H9 (cell line): ENCODE data around the gene DVL3. TPM values are rescaled to one million over a fixed set of nuclear protein-coding genes. Genes with fewer than 3 reads are reported as not detected.

Experiments used
- DNase-seq: peaks from one replicate; pipeline ENCODE4 v3.0.0-alpha.2; 2017
- H2AFZ ChIP-seq: one replicate; pipeline ENCODE4 v1.6.1; 2013; ENCODE audit warnings: mild to moderate bottlenecking, low read length, control low read depth, moderate library complexity
- H2AK5ac ChIP-seq: 2 replicates; pipeline ENCODE4 v1.6.1; 2013; ENCODE audit warnings: low read length, control low read depth, mixed read lengths; ENCODE audit not compliant: insufficient read length
- H2BK120ac ChIP-seq: one replicate; pipeline ENCODE4 v1.6.1; 2013; ENCODE audit warnings: low read depth, mild to moderate bottlenecking, low read length, control low read depth, inconsistent platforms; ENCODE audit not compliant: poor library complexity, severe bottlenecking
- H2BK12ac ChIP-seq: 2 replicates; pipeline ENCODE4 v1.6.1; 2013; ENCODE audit warnings: low read length, control low read depth, mixed read lengths, low read depth; ENCODE audit not compliant: insufficient read length
- H2BK15ac ChIP-seq: 2 replicates; pipeline ENCODE4 v1.6.1; 2013; ENCODE audit warnings: low read depth, low read length, control low read depth
- H2BK20ac ChIP-seq: one replicate; pipeline ENCODE4 v1.6.1; 2013; ENCODE audit warnings: low read depth, mild to moderate bottlenecking, low read length, control low read depth, inconsistent platforms; ENCODE audit not compliant: poor library complexity, severe bottlenecking
- H2BK5ac ChIP-seq: 2 replicates; pipeline ENCODE4 v1.6.1; 2013; ENCODE audit warnings: low read length, control low read depth, mixed read lengths; ENCODE audit not compliant: insufficient read length
- H3K14ac ChIP-seq: 2 replicates; pipeline ENCODE4 v1.6.1; 2013; ENCODE audit warnings: low read length, control low read depth; ENCODE audit not compliant: insufficient read depth
- H3K18ac ChIP-seq: 2 replicates; pipeline ENCODE4 v1.6.1; 2013; ENCODE audit warnings: low read depth, mild to moderate bottlenecking, mixed read lengths, low read length, control low read depth; ENCODE audit not compliant: insufficient read length
- H3K23ac ChIP-seq: 2 replicates; pipeline ENCODE4 v1.6.1; 2013; ENCODE audit warnings: low read length, control low read depth, mixed read lengths, low read depth; ENCODE audit not compliant: insufficient read length
- H3K23me2 ChIP-seq: 2 replicates; pipeline ENCODE4 v1.6.1; 2013; ENCODE audit warnings: low read depth, mild to moderate bottlenecking, mixed read lengths, low read length, control low read depth; ENCODE audit not compliant: insufficient read length, poor library complexity, severe bottlenecking
- H3K27ac ChIP-seq: 2 replicates; pipeline ENCODE4 v1.5.1; 2013; ENCODE audit warnings: low read length, control low read depth, mixed read lengths, low read depth; ENCODE audit not compliant: insufficient read length
- H3K27me3 ChIP-seq: 2 replicates; pipeline ENCODE4 v1.6.1; 2013; ENCODE audit warnings: low read length, control low read depth, inconsistent platforms; ENCODE audit not compliant: insufficient read depth
- H3K4ac ChIP-seq: 2 replicates; pipeline ENCODE4 v1.6.1; 2013; ENCODE audit warnings: low read depth, mild to moderate bottlenecking, control low read depth, inconsistent platforms, low read length, moderate library complexity
- H3K4me1 ChIP-seq: 2 replicates; pipeline ENCODE4 v1.6.1; 2013; ENCODE audit warnings: low read length, control low read depth, inconsistent platforms; ENCODE audit not compliant: insufficient read depth
- H3K4me2 ChIP-seq: 2 replicates; pipeline ENCODE4 v1.6.1; 2013; ENCODE audit warnings: low read length, control low read depth, mixed read lengths; ENCODE audit not compliant: insufficient read length, insufficient read depth
- H3K56ac ChIP-seq: 2 replicates; pipeline ENCODE4 v1.6.1; 2013; ENCODE audit warnings: low read depth, mild to moderate bottlenecking, mixed read lengths, low read length, control low read depth; ENCODE audit not compliant: insufficient read length
- H3K79me1 ChIP-seq: 2 replicates; pipeline ENCODE4 v1.6.1; 2013; ENCODE audit warnings: low read depth, mild to moderate bottlenecking, moderate library complexity, low read length, control low read depth, inconsistent platforms; ENCODE audit not compliant: insufficient read depth, poor library complexity, severe bottlenecking
- H3K79me2 ChIP-seq: 2 replicates; pipeline ENCODE4 v1.6.1; 2013; ENCODE audit warnings: low read length, control low read depth, inconsistent platforms; ENCODE audit not compliant: insufficient read depth
- H3K9ac ChIP-seq: 2 replicates; pipeline ENCODE4 v1.6.1; 2013; ENCODE audit warnings: low read length, control low read depth, mixed read lengths; ENCODE audit not compliant: insufficient read length; ENCODE audit errors: extremely low read depth
- H3K9me3 ChIP-seq: one replicate; pipeline ENCODE4 v1.6.1; 2013; ENCODE audit warnings: low read depth, low read length, inconsistent platforms; ENCODE audit not compliant: control insufficient read depth
- H3T11ph ChIP-seq: one replicate; pipeline ENCODE4 v1.6.1; 2013; ENCODE audit warnings: mild to moderate bottlenecking, low read length, control low read depth, inconsistent platforms
- H4K20me1 ChIP-seq: one replicate; pipeline ENCODE4 v1.6.1; 2013; ENCODE audit not compliant: control insufficient read depth, insufficient read length, insufficient read depth
- H4K5ac ChIP-seq: 2 replicates; pipeline ENCODE4 v1.6.1; 2013; ENCODE audit warnings: low read depth, mild to moderate bottlenecking, mixed read lengths, low read length, control low read depth; ENCODE audit not compliant: insufficient read length
- H4K8ac ChIP-seq: replicated peaks from 2 replicates; pipeline ENCODE4 v1.6.1; 2013; ENCODE audit warnings: low read length, control low read depth, mixed read lengths, low read depth; ENCODE audit not compliant: insufficient read length
- H4K91ac ChIP-seq: 2 replicates; pipeline ENCODE4 v1.6.1; 2013; ENCODE audit warnings: low read depth, mild to moderate bottlenecking, moderate library complexity, mixed read lengths, low read length, control low read depth; ENCODE audit not compliant: insufficient read length
- H3K27ac Mint-ChIP-seq, 3 experiments: 2 replicates in 2 of 3; 3 replicates in 1 of 3; pipeline ENCODE4 v1.8.0; 2020 to 2021; ENCODE audit warnings: mixed read lengths in 3 of 3, mild to moderate bottlenecking in 1 of 3, moderate library complexity in 1 of 3
- H3K27me3 Mint-ChIP-seq: 2 replicates; pipeline ENCODE4 v1.8.0; 2021; ENCODE audit warnings: low read depth, mild to moderate bottlenecking, moderate library complexity, mixed read lengths
- H3K36me3 Mint-ChIP-seq, 3 experiments: 2 replicates in 2 of 3; 3 replicates in 1 of 3; pipeline ENCODE4 v1.8.0; 2020 to 2021; ENCODE audit warnings: low read depth in 3 of 3, mixed read lengths in 3 of 3; ENCODE audit not compliant: insufficient read depth in 1 of 3
- H3K4me1 Mint-ChIP-seq, 2 experiments: 2 replicates each; pipeline ENCODE4 v1.8.0; 2020; ENCODE audit warnings: mixed read lengths in 2 of 2
- H3K4me3 Mint-ChIP-seq, 2 experiments: 2 replicates in 1 of 2; 3 replicates in 1 of 2; pipeline ENCODE4 v1.8.0; 2020 to 2021; ENCODE audit warnings: mild to moderate bottlenecking in 2 of 2, mixed read lengths in 2 of 2, moderate library complexity in 1 of 2
- H3K9me3 Mint-ChIP-seq, 2 experiments: 2 replicates in 1 of 2; 3 replicates in 1 of 2; pipeline ENCODE4 v1.8.0; 2020; ENCODE audit warnings: mild to moderate bottlenecking in 2 of 2, mixed read lengths in 2 of 2, moderate library complexity in 1 of 2
- WGBS: extraction: QIAGEN DNeasy Blood & Tissue Kit; methylation state at CpG from one replicate; pipeline ENCODE4 v1.1.7; 2013; ENCODE audit warnings: missing lambda C conversion rate, low lambda C conversion rate, mixed read lengths; ENCODE audit not compliant: insufficient read length; ENCODE audit errors: extremely low coverage; 5-methylcytosine and 5-hydroxymethylcytosine counted together
- total RNA-seq: library from RNA; stranded (reverse); gene quantifications from 2 replicates; pipeline ENCODE4 v1.2.1, GENCODE V29; 2021
- TF ChIP-seq, protein P1 (sequence below): fragments of 200-600 bp; sonication (generic); conservative IDR thresholded peaks from 3 replicates; pipeline ENCODE4 v1.8.0; 2021; ENCODE audit warnings: antibody characterized with exemption, mild to moderate bottlenecking

The DVL3 gene
- total RNA-seq, 1 experiment from 2014 or later = 64.7 TPM

DNA sequence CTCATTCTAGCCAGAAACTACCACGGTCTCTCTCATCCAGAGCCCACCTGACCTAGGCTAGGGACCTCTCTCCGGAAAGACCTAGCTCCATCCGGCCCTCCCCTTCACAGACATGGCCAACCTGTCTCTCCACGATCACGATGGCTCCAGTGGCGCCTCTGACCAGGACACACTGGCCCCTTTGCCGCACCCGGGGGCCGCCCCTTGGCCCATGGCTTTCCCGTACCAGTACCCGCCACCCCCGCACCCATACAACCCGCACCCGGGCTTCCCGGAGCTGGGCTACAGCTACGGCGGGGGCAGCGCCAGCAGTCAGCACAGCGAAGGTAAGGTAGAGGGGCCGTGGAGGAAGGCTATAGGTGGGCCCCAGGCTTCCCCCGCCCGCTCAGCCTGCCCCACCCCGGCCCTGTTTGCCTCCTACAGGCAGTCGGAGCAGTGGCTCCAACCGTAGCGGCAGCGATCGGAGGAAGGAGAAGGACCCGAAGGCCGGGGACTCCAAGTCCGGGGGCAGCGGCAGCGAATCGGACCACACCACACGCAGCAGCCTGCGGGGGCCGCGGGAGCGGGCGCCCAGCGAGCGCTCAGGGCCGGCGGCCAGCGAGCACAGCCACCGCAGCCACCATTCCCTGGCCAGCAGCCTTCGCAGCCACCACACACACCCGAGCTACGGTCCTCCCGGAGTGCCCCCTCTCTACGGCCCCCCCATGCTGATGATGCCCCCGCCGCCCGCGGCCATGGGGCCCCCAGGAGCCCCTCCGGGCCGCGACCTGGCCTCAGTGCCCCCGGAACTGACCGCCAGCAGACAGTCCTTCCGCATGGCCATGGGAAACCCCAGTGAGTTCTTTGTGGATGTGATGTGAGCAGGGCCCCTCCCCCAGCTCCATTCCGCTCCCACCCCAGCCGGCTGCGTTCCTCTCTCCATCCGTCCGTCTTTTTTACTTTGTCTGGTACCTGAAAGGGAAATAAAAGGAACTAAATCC lies 15.0 kb downstream of the DVL3 start:
- no peak overlapping the region for H3K4ac ChIP-seq
- no peak overlapping the region for H3T11ph ChIP-seq
- H3K14ac ChIP-seq = no peak overlapping the region
- no peaks in the 10 kb centered on the region for H3K27me3 ChIP-seq
- peak overlapping the region in 1 of 3 experiments; percentile 34; a peak in 1 of 7 replicates for H3K27ac Mint-ChIP-seq
- peaks cover 2% of the 10 kb centered on the region for H3K23me2 ChIP-seq
- H4K5ac ChIP-seq = no peak overlapping the region
- no peaks in the 10 kb centered on the region for H4K20me1 ChIP-seq
- no peak overlapping the region for H2BK15ac ChIP-seq
- no CpG with 5 or more reads among the region's 66 CpGs for WGBS
- H4K91ac ChIP-seq = no peak overlapping the region
- no peaks in the 10 kb centered on the region for H3K4me1 ChIP-seq
- H2BK5ac ChIP-seq = no peak overlapping the region
- no peak overlapping the region for H3K27ac ChIP-seq
- H2BK120ac ChIP-seq = no peak overlapping the region
- H3K9me3 ChIP-seq = no peaks in the 10 kb centered on the region
- H3K4me2 ChIP-seq = no peak overlapping the region
- peaks cover 4% of the 10 kb centered on the region; the same call in 1 of the 2 replicates for H3K79me2 ChIP-seq
- H3K9ac ChIP-seq = no peak overlapping the region
- peaks cover 27 to 67% (median 63%) of the 10 kb centered on the region in 3 experiments for H3K36me3 Mint-ChIP-seq
- no peak overlapping the region for H3K56ac ChIP-seq
- peaks cover 4 to 9% of the 10 kb centered on the region in 2 experiments; a peak in 3 of 4 replicates for H3K4me1 Mint-ChIP-seq
- TF ChIP-seq, protein P1, sequence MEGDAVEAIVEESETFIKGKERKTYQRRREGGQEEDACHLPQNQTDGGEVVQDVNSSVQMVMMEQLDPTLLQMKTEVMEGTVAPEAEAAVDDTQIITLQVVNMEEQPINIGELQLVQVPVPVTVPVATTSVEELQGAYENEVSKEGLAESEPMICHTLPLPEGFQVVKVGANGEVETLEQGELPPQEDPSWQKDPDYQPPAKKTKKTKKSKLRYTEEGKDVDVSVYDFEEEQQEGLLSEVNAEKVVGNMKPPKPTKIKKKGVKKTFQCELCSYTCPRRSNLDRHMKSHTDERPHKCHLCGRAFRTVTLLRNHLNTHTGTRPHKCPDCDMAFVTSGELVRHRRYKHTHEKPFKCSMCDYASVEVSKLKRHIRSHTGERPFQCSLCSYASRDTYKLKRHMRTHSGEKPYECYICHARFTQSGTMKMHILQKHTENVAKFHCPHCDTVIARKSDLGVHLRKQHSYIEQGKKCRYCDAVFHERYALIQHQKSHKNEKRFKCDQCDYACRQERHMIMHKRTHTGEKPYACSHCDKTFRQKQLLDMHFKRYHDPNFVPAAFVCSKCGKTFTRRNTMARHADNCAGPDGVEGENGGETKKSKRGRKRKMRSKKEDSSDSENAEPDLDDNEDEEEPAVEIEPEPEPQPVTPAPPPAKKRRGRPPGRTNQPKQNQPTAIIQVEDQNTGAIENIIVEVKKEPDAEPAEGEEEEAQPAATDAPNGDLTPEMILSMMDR = no peak
- H2AFZ ChIP-seq = no peak overlapping the region
- no peak overlapping the region for H2AK5ac ChIP-seq
- H3K4me3 Mint-ChIP-seq = no peak overlapping the region
- H3K27me3 Mint-ChIP-seq = no peaks in the 10 kb centered on the region
- H3K79me1 ChIP-seq = no peaks in the 10 kb centered on the region
- H4K8ac ChIP-seq = no peak overlapping the region
- no peak overlapping the region for H2BK12ac ChIP-seq
- DNase-seq = no peak
- H2BK20ac ChIP-seq = no peak overlapping the region
- no peak overlapping the region for H3K23ac ChIP-seq
- H3K18ac ChIP-seq = no peak overlapping the region
- no peaks in the 10 kb centered on the region for H3K9me3 Mint-ChIP-seq
